BJ (cell line): ENCODE measurements around the gene AP2A1. TPM values are rescaled to one million over a fixed set of nuclear protein-coding genes. Genes with fewer than 3 reads are reported as not detected.

Source experiments
- CTCF ChIA-PET: fragments of 350-600 bp; formaldehyde crosslinking; extraction: SDS; loops from one replicate; lab custom pipeline; 2021; ENCODE audit warnings: antibody characterized with exemption, inconsistent platforms; lab: Yijun Ruan, JAX
- POLR2A ChIA-PET: fragments of 300-600 bp; sonication (Branson Sonifier 250); formaldehyde crosslinking; extraction: SDS; loops from one replicate; lab custom pipeline; 2021; ENCODE audit warnings: antibody characterized with exemption; lab: Charles Lee
- DNase-seq: peaks from one replicate; pipeline ENCODE4 v3.0.0-alpha.2; 2011; ENCODE audit warnings: low read depth
- H3K27me3 ChIP-seq: 2 replicates; pipeline ENCODE4 v1.6.0; 2011; ENCODE audit warnings: low read length; ENCODE audit not compliant: control insufficient read depth, insufficient read depth
- H3K36me3 ChIP-seq: 2 replicates; pipeline ENCODE4 v1.5.1; 2011; ENCODE audit warnings: low read length; ENCODE audit not compliant: control insufficient read depth, insufficient read depth
- H3K4me3 ChIP-seq: 2 replicates; pipeline ENCODE4 v1.5.1; 2011; ENCODE audit warnings: low read depth, mild to moderate bottlenecking, control low read depth, low read length
- CTCF ChIP-seq: IDR thresholded peaks from 2 replicates; pipeline ENCODE4 v1.5.1; 2011; ENCODE audit warnings: low read depth, mild to moderate bottlenecking, control low read depth, inconsistent platforms, low read length, moderate library complexity; ENCODE audit not compliant: insufficient read depth
- polyA plus RNA-seq: library from polyadenylated mRNA; depleted of rRNA; stranded (reverse); fragments of >200 nt; gene quantifications from 2 replicates; pipeline ENCODE4 v1.2.3, GENCODE V29; 2011

The AP2A1 gene
- polyA plus RNA-seq, 1 experiment: 153 TPM

GRCh38 chr19:49808711-49809159 is 41.9 kb downstream of the AP2A1 start:
- ChIA-PET CTCF (no interaction called here), POLR2A (no interaction called here)
- Histone ChIP-seq H3K27me3 (no peaks in the 10 kb centered on the region), H3K36me3 (peaks cover 12% of the 10 kb centered on the region), H3K4me3 (peak overlapping the region; percentile 73)
- no peak for DNase-seq
- no peak for TF ChIP-seq CTCF

GRCh38 chr19:49809160-49809940 is 42.5 kb downstream of the AP2A1 start:
- ChIA-PET CTCF (interaction anchor here (0.6 to 2.0 kb wide), 4 partner anchors 92 to 585 kb away, joined by 3 to 6 read pairs (median 4); no protein-coding TSS in a partner anchor), POLR2A (interaction anchor here (1.0 kb wide), 1 partner anchor 133 kb away, joined by 3 read pairs; no protein-coding TSS in a partner anchor)

GRCh38 chr19:49809941-49810389 is 43.2 kb downstream of the AP2A1 start:
- Histone ChIP-seq H3K27me3 (no peaks in the 10 kb centered on the region), H3K4me3 (no peak overlapping the region), H3K36me3 (peaks cover 10% of the 10 kb centered on the region)
- ChIA-PET POLR2A (interaction anchor here (1.0 kb wide), 1 partner anchor 134 kb away, joined by 3 read pairs; no protein-coding TSS in a partner anchor), CTCF (interaction anchor here (0.6 to 2.0 kb wide), 5 partner anchors 92 to 1418 kb away, joined by 3 to 6 read pairs (median 4); no protein-coding TSS in a partner anchor)
- no peak for DNase-seq
- TF ChIP-seq CTCF: no peak

More at GRCh38 chr19:49809160-49809940, 42.5 kb downstream of the AP2A1 start:
- Histone ChIP-seq H3K36me3 (peaks cover 12% of the 10 kb centered on the region), H3K4me3 (peak overlapping the region; percentile 73), H3K27me3 (no peaks in the 10 kb centered on the region)
- TF ChIP-seq CTCF: peak; percentile 16; the same call in 1 of the 2 replicates
- DNase-seq: no peak

DNA sequence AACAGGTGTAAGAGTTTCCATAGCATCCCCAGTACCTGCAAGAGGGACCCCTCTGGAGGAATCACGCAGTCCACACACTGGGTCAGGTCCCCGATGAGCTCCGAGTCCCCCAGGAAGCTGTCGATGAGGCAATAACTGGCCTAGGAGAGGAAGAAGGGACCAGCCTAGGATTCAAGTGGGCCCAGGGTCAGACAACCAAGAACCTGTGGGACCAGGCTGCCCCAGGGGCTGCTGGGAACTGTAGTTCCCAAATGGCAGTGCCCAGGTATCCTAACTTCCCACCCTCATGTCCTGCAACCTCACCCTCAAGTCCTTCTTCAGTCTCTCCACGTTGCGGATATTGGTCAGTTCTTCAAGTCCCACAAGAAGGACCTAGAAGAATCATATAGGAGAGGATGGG is 44.5 kb downstream of the AP2A1 start:
- no peaks in the 10 kb centered on the region for H3K27me3 ChIP-seq
- ChIA-PET CTCF (no interaction called here), POLR2A (no interaction called here)
- DNase-seq: no peak
- H3K4me3 ChIP-seq: no peak overlapping the region
- TF ChIP-seq CTCF: no peak
- H3K36me3 ChIP-seq: peaks cover 5% of the 10 kb centered on the region

GRCh38 chr19:49812452-49812996 is 45.7 kb downstream of the AP2A1 start:
- ChIA-PET POLR2A (no interaction called here), CTCF (interaction anchor here (1.9 to 2.2 kb wide), 2 partner anchors 62 to 95 kb away, joined by 4 to 9 read pairs; no protein-coding TSS in a partner anchor)
- Histone ChIP-seq H3K27me3 (no peaks in the 10 kb centered on the region), H3K36me3 (peaks cover 1% of the 10 kb centered on the region), H3K4me3 (peak overlapping the region; percentile 65)
- no peak for DNase-seq
- no peak for TF ChIP-seq CTCF
